HG02943 (cell line): ENCODE measurements around the gene MGLL.
"Not testable (repeated sequence)": the region's sequence is repeated elsewhere in the genome, so short reads cannot be mapped to it uniquely, and the experiment has no call there.

ENCODE experiments used
- ATAC-seq: cut with Tn5 transposase; IDR thresholded peaks from one replicate; pipeline ENCODE4 v1.9.1; 2021; ENCODE audit warnings: mild to moderate bottlenecking, low read depth, moderate library complexity; ENCODE audit not compliant: unreplicated experiment

The MGLL gene

GRCh38 chr3:127669541-127670228 lies 152.6 kb downstream of the MGLL start:
- ATAC-seq: no peak

GRCh38 chr3:127668906-127669305 lies 153.4 kb downstream of the MGLL start:
- ATAC-seq: no peak

GRCh38 chr3:127667119-127667681 lies 155.1 kb downstream of the MGLL start:
- no peak for ATAC-seq

- no peak for ATAC-seq
Observed at GRCh38 chr3:127666676-127667075, 155.6 kb downstream of the MGLL start.

- no peak for ATAC-seq
Observed at GRCh38 chr3:127665586-127665985, 156.7 kb downstream of the MGLL start.

GRCh38 chr3:127665165-127665564 lies 157.2 kb downstream of the MGLL start:
- ATAC-seq: no peak

GRCh38 chr3:127663151-127663550 lies 159.2 kb downstream of the MGLL start:
- ATAC-seq: no peak

GRCh38 chr3:127662001-127662469 lies 160.3 kb downstream of the MGLL start:
- no peak for ATAC-seq

- no peak for ATAC-seq
Observed at GRCh38 chr3:127661600-127661999, 160.7 kb downstream of the MGLL start.

- ATAC-seq: no peak
Observed at GRCh38 chr3:127660621-127661251, 161.6 kb downstream of the MGLL start.

- ATAC-seq: no peak
Observed at GRCh38 chr3:127658234-127658633, 164.1 kb downstream of the MGLL start.

- ATAC-seq: no peak
Observed at GRCh38 chr3:127656906-127657305, 165.4 kb downstream of the MGLL start.

- no peak for ATAC-seq
Observed at GRCh38 chr3:127655641-127656040, 166.7 kb downstream of the MGLL start.

- ATAC-seq: not testable (repeated sequence)
Observed at GRCh38 chr3:127654993-127655392, 167.3 kb downstream of the MGLL start.

GRCh38 chr3:127654374-127654773 lies 167.9 kb downstream of the MGLL start:
- no peak for ATAC-seq

GRCh38 chr3:127652246-127652995 lies 169.9 kb downstream of the MGLL start:
- ATAC-seq: no peak

- ATAC-seq: no peak
Observed at GRCh38 chr3:127651516-127652172, 170.7 kb downstream of the MGLL start.

- no peak for ATAC-seq
Observed at GRCh38 chr3:127650236-127650635, 172.1 kb downstream of the MGLL start.

- ATAC-seq: no peak
Observed at GRCh38 chr3:127647845-127648204, 174.5 kb downstream of the MGLL start.

- ATAC-seq: no peak
Observed at GRCh38 chr3:127647166-127647844, 175.0 kb downstream of the MGLL start.
